Measurements from ENCODE around the gene ATF7IP. TPM values are rescaled to one million over a fixed set of nuclear protein-coding genes. Genes with fewer than 3 reads are reported as not detected.
"Not testable (repeated sequence)": the region's sequence is repeated elsewhere in the genome, so short reads cannot be mapped to it uniquely, and the experiment has no call there.

ATF7IP gene
- total and polyA plus RNA-seq, 12 donors = 4.0 to 85.8 (median 66.2) TPM

- Histone ChIP-seq H3K27me3 (no peaks in the 10 kb centered on the region), H3K9me3 (peaks cover 0 to 48% (median 7%) of the 10 kb centered on the region in 11 donors), H3K4me1 (peaks cover 0 to 5% (median 0%) of the 10 kb centered on the region in 9 donors), H3K36me3 (no peaks in the 10 kb centered on the region), H3K4me3 (no peak overlapping the region), H3K27ac (no peak overlapping the region)
- DNase-seq = no peak
- WGBS, 2 donors = 82 to 90% methylated on average over 5 of the region's 5 CpGs
- no peak for ATAC-seq
- TF ChIP-seq, protein P1, sequence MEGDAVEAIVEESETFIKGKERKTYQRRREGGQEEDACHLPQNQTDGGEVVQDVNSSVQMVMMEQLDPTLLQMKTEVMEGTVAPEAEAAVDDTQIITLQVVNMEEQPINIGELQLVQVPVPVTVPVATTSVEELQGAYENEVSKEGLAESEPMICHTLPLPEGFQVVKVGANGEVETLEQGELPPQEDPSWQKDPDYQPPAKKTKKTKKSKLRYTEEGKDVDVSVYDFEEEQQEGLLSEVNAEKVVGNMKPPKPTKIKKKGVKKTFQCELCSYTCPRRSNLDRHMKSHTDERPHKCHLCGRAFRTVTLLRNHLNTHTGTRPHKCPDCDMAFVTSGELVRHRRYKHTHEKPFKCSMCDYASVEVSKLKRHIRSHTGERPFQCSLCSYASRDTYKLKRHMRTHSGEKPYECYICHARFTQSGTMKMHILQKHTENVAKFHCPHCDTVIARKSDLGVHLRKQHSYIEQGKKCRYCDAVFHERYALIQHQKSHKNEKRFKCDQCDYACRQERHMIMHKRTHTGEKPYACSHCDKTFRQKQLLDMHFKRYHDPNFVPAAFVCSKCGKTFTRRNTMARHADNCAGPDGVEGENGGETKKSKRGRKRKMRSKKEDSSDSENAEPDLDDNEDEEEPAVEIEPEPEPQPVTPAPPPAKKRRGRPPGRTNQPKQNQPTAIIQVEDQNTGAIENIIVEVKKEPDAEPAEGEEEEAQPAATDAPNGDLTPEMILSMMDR (IDR thresholded peaks at IDR 0.05) = no peak
- intact Hi-C loops (cut with DNase I) = no loop called here
Measured at GRCh38 chr12:14332482-14332881, 33.0 kb upstream of the ATF7IP start.

- H3K36me3 ChIP-seq = no peaks in the 10 kb centered on the region
- no peak for ATAC-seq
- H3K27me3 ChIP-seq = no peaks in the 10 kb centered on the region
- intact Hi-C loops (cut with DNase I) = no loop called here
- no peaks in the 10 kb centered on the region for H3K4me1 ChIP-seq
- TF ChIP-seq, protein P1 (IDR thresholded peaks at IDR 0.05) = no peak
- H3K9me3 ChIP-seq = peaks cover 0 to 70% (median 26%) of the 10 kb centered on the region in 11 donors
- H3K27ac ChIP-seq = no peak overlapping the region
- DNase-seq = no peak
- no peak overlapping the region for H3K4me3 ChIP-seq
Measured at GRCh38 chr12:14340371-14340770, 25.1 kb upstream of the ATF7IP start.

DNA sequence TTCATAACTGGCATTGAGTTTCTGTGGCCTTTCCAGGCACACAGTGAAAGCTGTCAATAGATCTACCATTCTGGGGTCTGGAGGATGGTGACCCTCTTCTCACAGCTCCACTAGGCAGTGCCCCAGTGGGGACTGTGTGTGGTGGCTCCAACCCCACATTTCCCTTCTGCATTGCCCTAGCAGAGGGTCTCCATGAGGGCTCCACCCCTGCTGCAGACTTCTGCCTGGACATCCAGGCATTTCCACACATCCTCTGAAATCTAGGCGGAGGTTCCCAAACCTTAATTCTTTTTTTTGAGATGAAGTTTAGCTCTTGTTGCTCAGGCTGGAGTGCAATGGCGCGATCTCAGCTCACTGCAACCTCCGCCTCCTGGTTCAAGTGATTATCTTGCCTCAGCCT lies 14.0 kb upstream of the ATF7IP start:
- DNase-seq, ATAC-seq, H3K4me1 ChIP-seq, H3K36me3 ChIP-seq, H3K27me3 ChIP-seq, H3K4me3 ChIP-seq, H3K27ac ChIP-seq: not testable (repeated sequence)
- H3K9me3 ChIP-seq = peaks cover 0 to 37% (median 9%) of the 10 kb centered on the region in 11 donors
- intact Hi-C loops (cut with DNase I) = loop anchor here in 1 of 10 donors (10.0 kb wide), 1 partner anchor 87 kb away; no protein-coding TSS in a partner anchor
- 97 to 99% methylated on average over 4 of the region's 4 CpGs for WGBS, 2 donors

DNA sequence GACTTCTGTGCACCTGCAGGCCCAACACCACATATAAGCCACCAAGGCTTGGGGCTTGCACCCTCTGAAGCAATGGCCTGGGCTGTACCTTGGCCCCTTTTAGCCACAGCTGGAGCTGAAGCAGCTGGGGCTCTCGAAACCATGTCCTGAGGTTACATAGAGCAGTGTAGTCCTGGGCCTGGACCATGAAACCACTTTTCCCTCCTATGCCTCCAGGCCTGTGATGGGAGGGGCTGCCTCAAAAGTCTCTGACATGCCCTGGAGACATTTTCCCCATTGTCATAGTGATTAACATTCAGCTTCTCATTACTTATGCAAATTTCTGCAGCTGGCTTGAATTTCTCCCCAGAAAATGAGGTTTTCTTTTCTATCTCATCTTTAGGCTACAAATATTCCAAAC lies 13.4 kb upstream of the ATF7IP start:
- H3K9me3 ChIP-seq = peaks cover 0 to 37% (median 9%) of the 10 kb centered on the region in 11 donors
- intact Hi-C loops (cut with DNase I) = loop anchor here in 1 of 10 donors (10.0 kb wide), 1 partner anchor 87 kb away; no protein-coding TSS in a partner anchor
- H3K4me3 ChIP-seq, H3K27me3 ChIP-seq, DNase-seq, H3K36me3 ChIP-seq, H3K27ac ChIP-seq, ATAC-seq, H3K4me1 ChIP-seq: not testable (repeated sequence)
- WGBS, 2 donors = 95 to 100% methylated on average over 1 of the region's 1 CpG

GRCh38 chr12:14354665-14355064 lies 10.8 kb upstream of the ATF7IP start:
- H3K9me3 ChIP-seq = peaks cover 0 to 34% (median 9%) of the 10 kb centered on the region in 11 donors
- not testable (repeated sequence) for H3K36me3 ChIP-seq, H3K4me1 ChIP-seq, ATAC-seq, H3K27ac ChIP-seq, DNase-seq, H3K27me3 ChIP-seq, H3K4me3 ChIP-seq
- 94 to 97% methylated on average over 20 to 26 of the region's 28 CpGs for WGBS, 2 donors
- intact Hi-C loops (cut with DNase I) = loop anchor here in 1 of 10 donors (10.0 kb wide), 1 partner anchor 90 kb away; no protein-coding TSS in a partner anchor

- H3K4me3 ChIP-seq = no peak overlapping the region
- no peaks in the 10 kb centered on the region for H3K36me3 ChIP-seq
- TF ChIP-seq, protein P1 (IDR thresholded peaks at IDR 0.05) = no peak
- intact Hi-C loops (cut with DNase I) = loop anchor here in 1 of 10 donors (10.0 kb wide), 1 partner anchor 91 kb away; no protein-coding TSS in a partner anchor
- peaks cover 0 to 22% (median 9%) of the 10 kb centered on the region in 11 donors for H3K9me3 ChIP-seq
- 81 to 96% methylated on average over 1 of the region's 1 CpG for WGBS, 2 donors
- H3K27me3 ChIP-seq = no peaks in the 10 kb centered on the region
- no peak for ATAC-seq
- DNase-seq = no peak
- no peak overlapping the region for H3K27ac ChIP-seq
- H3K4me1 ChIP-seq = no peaks in the 10 kb centered on the region
Measured at GRCh38 chr12:14356147-14356546, 9.3 kb upstream of the ATF7IP start.
